ENCODE results near the gene TMEFF1. TPM values are rescaled to one million over a fixed set of nuclear protein-coding genes. Genes with fewer than 3 reads are reported as not detected.

Gene TMEFF1
- total RNA-seq, 1 experiment from 2014 or later, result 2.7 TPM

DNA sequence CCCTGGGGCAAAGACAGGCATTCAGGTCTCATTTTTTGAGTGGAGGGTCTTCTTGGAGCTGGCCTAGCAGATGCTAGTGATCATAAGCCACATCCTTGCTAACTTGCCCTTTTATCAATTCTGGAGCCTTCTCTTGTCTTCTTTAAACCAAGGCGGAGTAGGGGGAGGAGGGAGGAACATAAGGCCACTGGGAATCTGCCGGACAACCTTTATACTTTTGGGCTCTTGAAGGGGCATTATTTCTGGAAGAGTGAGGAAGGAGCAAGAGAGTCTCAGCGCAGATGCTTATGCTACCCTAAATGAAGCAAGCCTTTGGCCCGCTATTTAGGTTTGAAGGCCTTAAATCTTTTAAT, 2.0 kb downstream of the TMEFF1 start:
- Histone ChIP-seq H3K4me3 (ENCODE audit: low read depth, low read length) (no peak overlapping the region), H3K9me3 (no peaks in the 10 kb centered on the region), H3K27me3 (replicated peaks; ENCODE audit: control insufficient read depth, insufficient read depth, low read length) (no peaks in the 10 kb centered on the region), H3K36me3 (ENCODE audit: control insufficient read depth, insufficient read depth, low read length) (no peaks in the 10 kb centered on the region), H3K4me1 (no peaks in the 10 kb centered on the region)
- H3K36me3 Mint-ChIP-seq (ENCODE audit: insufficient read depth, unreplicated experiment), result no peaks in the 10 kb centered on the region
- CTCF ChIA-PET, result no interaction called here
- no peak for DNase-seq
- TF ChIP-seq, protein P1, sequence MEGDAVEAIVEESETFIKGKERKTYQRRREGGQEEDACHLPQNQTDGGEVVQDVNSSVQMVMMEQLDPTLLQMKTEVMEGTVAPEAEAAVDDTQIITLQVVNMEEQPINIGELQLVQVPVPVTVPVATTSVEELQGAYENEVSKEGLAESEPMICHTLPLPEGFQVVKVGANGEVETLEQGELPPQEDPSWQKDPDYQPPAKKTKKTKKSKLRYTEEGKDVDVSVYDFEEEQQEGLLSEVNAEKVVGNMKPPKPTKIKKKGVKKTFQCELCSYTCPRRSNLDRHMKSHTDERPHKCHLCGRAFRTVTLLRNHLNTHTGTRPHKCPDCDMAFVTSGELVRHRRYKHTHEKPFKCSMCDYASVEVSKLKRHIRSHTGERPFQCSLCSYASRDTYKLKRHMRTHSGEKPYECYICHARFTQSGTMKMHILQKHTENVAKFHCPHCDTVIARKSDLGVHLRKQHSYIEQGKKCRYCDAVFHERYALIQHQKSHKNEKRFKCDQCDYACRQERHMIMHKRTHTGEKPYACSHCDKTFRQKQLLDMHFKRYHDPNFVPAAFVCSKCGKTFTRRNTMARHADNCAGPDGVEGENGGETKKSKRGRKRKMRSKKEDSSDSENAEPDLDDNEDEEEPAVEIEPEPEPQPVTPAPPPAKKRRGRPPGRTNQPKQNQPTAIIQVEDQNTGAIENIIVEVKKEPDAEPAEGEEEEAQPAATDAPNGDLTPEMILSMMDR (IDR thresholded peaks at IDR 0.05; ENCODE audit: insufficient read depth in 1 of 2, low read depth in 1 of 2, low read length in 1 of 2, severe bottlenecking in 1 of 2, unreplicated experiment in 1 of 2), result no peak
- H3K4me3 Mint-ChIP-seq (ENCODE audit: unreplicated experiment), result no peak overlapping the region
- POLR2A ChIA-PET, result no interaction called here
- H3K4me1 Mint-ChIP-seq (ENCODE audit: low read depth, unreplicated experiment), result peaks cover 6% of the 10 kb centered on the region
- H3K9me3 Mint-ChIP-seq (ENCODE audit: unreplicated experiment), result no peaks in the 10 kb centered on the region
- no peak overlapping the region for H3K27ac Mint-ChIP-seq (ENCODE audit: unreplicated experiment)
- H3K27me3 Mint-ChIP-seq (ENCODE audit: insufficient read depth, unreplicated experiment), result peaks cover 3% of the 10 kb centered on the region
- BruUV-seq (replicated peaks), result no TSS peak
- intact Hi-C loops (cut with micrococcal nuclease; ENCODE audit: unreplicated experiment), result no loop called here

DNA sequence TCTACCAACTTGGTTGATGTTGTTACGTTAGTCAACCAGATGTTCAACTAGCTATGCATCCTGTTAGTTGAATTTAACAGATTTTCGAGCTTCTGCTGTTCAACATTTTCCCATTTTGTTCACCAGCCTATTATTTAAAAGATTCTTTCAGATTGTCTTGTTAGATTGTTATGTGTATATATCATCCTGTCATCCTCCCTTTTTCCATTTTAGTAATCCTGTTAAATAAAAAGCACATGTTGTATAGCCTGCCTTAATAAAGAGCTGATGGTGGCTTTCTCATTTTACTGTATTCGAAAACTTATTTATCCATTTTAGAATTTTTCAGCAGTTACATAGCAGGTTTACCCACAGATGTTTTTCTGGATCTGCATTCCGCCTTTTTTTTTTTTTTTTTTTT, 4.3 kb downstream of the TMEFF1 start:
- no TSS peak for BruUV-seq (replicated peaks)
- TF ChIP-seq, protein P1 (IDR thresholded peaks at IDR 0.05; ENCODE audit: insufficient read depth in 1 of 2, low read depth in 1 of 2, low read length in 1 of 2, severe bottlenecking in 1 of 2, unreplicated experiment in 1 of 2), result no peak
- H3K27ac Mint-ChIP-seq (ENCODE audit: unreplicated experiment), result no peak overlapping the region

DNA sequence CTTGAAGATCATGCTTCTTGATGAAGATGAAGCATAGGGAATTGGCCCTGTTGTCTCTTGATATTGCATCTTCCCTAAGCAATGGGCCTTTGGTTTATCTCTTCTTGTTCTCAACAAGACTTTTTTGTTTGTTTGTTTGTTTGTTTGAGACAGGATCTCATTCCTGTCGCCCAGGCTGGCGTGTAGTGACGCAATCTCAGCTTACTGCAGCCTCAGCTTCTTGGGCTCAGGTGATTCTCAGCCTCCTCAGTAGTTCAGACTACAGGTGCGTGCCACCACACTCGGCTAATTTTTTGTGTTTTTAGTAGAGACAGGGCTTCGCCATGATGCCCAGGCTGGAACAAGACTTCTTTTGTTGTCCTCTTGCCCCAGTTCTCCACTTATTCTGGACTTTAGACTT, 5.2 kb downstream of the TMEFF1 start:
- H3K9me3 Mint-ChIP-seq (ENCODE audit: unreplicated experiment), result no peaks in the 10 kb centered on the region
- no peak overlapping the region for H3K4me3 Mint-ChIP-seq (ENCODE audit: unreplicated experiment)
- no peak overlapping the region for H3K4me3 ChIP-seq (ENCODE audit: low read depth, low read length)
- no peaks in the 10 kb centered on the region for H3K36me3 ChIP-seq (ENCODE audit: control insufficient read depth, insufficient read depth, low read length)
- no peaks in the 10 kb centered on the region for H3K9me3 ChIP-seq
- H3K27me3 ChIP-seq (replicated peaks; ENCODE audit: control insufficient read depth, insufficient read depth, low read length), result no peaks in the 10 kb centered on the region
- BruUV-seq (replicated peaks), result no TSS peak
- intact Hi-C loops (cut with micrococcal nuclease; ENCODE audit: unreplicated experiment), result no loop called here
- H3K4me1 ChIP-seq, result peaks cover 3% of the 10 kb centered on the region; the same call in 1 of the 2 replicates
- TF ChIP-seq, protein P1 (IDR thresholded peaks at IDR 0.05; ENCODE audit: insufficient read depth in 1 of 2, low read depth in 1 of 2, low read length in 1 of 2, severe bottlenecking in 1 of 2, unreplicated experiment in 1 of 2), result no peak
- peaks cover 7% of the 10 kb centered on the region for H3K27me3 Mint-ChIP-seq (ENCODE audit: insufficient read depth, unreplicated experiment)
- H3K27ac Mint-ChIP-seq (ENCODE audit: unreplicated experiment), result no peak overlapping the region
- no peaks in the 10 kb centered on the region for H3K36me3 Mint-ChIP-seq (ENCODE audit: insufficient read depth, unreplicated experiment)
- H3K4me1 Mint-ChIP-seq (ENCODE audit: low read depth, unreplicated experiment), result peaks cover 6% of the 10 kb centered on the region
- no peak for DNase-seq
- POLR2A ChIA-PET, result no interaction called here
- CTCF ChIA-PET, result no interaction called here

More for the DNA sequence above, 4.3 kb downstream of the TMEFF1 start:
- Mint-ChIP-seq H3K4me1 (ENCODE audit: low read depth, unreplicated experiment) (peaks cover 6% of the 10 kb centered on the region), H3K27me3 (ENCODE audit: insufficient read depth, unreplicated experiment) (peaks cover 3% of the 10 kb centered on the region), H3K36me3 (ENCODE audit: insufficient read depth, unreplicated experiment) (no peaks in the 10 kb centered on the region), H3K9me3 (ENCODE audit: unreplicated experiment) (no peaks in the 10 kb centered on the region), H3K4me3 (ENCODE audit: unreplicated experiment) (no peak overlapping the region)
- Histone ChIP-seq H3K9me3 (no peaks in the 10 kb centered on the region), H3K4me1 (peaks cover 3% of the 10 kb centered on the region; the same call in 1 of the 2 replicates), H3K36me3 (ENCODE audit: control insufficient read depth, insufficient read depth, low read length) (no peaks in the 10 kb centered on the region), H3K27me3 (replicated peaks; ENCODE audit: control insufficient read depth, insufficient read depth, low read length) (no peaks in the 10 kb centered on the region), H3K4me3 (ENCODE audit: low read depth, low read length) (no peak overlapping the region)
- POLR2A ChIA-PET, result no interaction called here
- DNase-seq, result no peak
- CTCF ChIA-PET, result interaction anchor here (0.6 to 0.7 kb wide), 2 partner anchors 20 to 120 kb away, joined by 3 to 4 read pairs; no protein-coding TSS in a partner anchor
- intact Hi-C loops (cut with micrococcal nuclease; ENCODE audit: unreplicated experiment), result no loop called here
